HFF-Myc (cell line): ENCODE results near the gene CRYBA2.
A peak's percentile ranks its signal among the peaks of the same experiment; 100 is the strongest.

Source experiments
- DNase-seq: peaks from one replicate; pipeline ENCODE4 v3.0.0-alpha.2; 2011; ENCODE audit warnings: low read depth; ENCODE audit errors: extremely low read depth
- H3K4me3 ChIP-seq: replicated peaks from 2 replicates; pipeline ENCODE4 v1.5.1; 2011; ENCODE audit warnings: low read depth, mild to moderate bottlenecking, control low read depth, low read length
- TF ChIP-seq, protein P1 (sequence below): IDR thresholded peaks from 2 replicates; pipeline ENCODE4 v1.5.1; 2012; ENCODE audit warnings: mild to moderate bottlenecking, low read depth, low read length, control low read depth; ENCODE audit errors: missing control alignments

CRYBA2 gene

DNA sequence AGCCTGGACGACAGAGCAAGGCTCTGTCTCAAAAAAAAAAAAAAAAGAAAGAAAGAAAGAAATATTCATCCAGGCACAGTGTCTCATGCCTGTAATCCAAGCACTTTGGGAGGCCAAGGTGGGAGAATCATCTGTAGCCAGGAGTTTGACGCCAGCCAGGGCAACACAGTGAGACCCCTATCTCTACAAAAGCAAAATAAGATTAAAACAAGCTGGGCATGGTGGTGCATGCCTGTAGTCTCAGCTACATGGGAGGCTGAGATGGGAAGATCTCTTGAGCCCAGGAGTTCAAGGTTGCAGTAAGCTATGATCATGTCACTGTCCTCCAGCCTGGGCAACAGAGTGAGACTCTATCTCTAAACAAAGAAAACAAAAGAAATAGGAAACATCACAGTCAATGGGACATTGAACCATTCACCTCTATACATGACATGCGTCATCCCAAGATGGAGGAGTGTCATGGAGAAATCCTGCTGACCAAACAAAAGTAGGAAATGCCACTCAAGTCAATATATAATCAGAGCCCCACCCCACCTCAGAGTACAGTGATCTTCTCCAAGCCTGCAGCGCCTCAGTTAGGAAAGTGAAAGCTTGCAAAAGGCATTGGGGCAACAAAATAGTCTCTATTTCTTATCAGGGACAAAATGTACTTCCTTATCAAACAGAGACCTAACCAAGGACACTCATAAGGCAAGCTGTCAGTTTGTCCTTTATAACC, 18.0 kb downstream of the CRYBA2 start:
- no peak overlapping the region for H3K4me3 ChIP-seq
- no peak for DNase-seq
- TF ChIP-seq, protein P1, sequence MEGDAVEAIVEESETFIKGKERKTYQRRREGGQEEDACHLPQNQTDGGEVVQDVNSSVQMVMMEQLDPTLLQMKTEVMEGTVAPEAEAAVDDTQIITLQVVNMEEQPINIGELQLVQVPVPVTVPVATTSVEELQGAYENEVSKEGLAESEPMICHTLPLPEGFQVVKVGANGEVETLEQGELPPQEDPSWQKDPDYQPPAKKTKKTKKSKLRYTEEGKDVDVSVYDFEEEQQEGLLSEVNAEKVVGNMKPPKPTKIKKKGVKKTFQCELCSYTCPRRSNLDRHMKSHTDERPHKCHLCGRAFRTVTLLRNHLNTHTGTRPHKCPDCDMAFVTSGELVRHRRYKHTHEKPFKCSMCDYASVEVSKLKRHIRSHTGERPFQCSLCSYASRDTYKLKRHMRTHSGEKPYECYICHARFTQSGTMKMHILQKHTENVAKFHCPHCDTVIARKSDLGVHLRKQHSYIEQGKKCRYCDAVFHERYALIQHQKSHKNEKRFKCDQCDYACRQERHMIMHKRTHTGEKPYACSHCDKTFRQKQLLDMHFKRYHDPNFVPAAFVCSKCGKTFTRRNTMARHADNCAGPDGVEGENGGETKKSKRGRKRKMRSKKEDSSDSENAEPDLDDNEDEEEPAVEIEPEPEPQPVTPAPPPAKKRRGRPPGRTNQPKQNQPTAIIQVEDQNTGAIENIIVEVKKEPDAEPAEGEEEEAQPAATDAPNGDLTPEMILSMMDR = no peak

DNA sequence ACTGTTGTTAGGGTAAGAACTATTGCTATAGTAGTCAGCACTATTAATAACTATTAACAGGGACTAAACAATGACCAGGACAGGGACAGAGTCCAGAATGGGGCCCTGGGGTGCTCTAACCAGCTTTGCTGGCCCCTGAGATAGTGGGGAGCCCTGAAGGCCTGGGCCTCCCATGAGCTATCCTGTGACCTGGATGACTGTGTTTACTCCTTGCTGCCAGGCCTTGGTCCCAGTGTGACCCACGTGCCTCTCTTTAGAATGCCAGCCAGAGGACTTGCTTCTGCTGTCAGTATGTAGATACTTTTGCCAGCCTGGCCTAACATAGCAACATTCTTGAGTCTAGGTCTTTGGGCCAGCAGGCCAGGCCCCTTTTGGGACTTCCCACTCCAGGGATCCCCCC, 22.3 kb downstream of the CRYBA2 start:
- no peak for DNase-seq
- TF ChIP-seq, protein P1 = no peak
- H3K4me3 ChIP-seq = no peak overlapping the region

DNA sequence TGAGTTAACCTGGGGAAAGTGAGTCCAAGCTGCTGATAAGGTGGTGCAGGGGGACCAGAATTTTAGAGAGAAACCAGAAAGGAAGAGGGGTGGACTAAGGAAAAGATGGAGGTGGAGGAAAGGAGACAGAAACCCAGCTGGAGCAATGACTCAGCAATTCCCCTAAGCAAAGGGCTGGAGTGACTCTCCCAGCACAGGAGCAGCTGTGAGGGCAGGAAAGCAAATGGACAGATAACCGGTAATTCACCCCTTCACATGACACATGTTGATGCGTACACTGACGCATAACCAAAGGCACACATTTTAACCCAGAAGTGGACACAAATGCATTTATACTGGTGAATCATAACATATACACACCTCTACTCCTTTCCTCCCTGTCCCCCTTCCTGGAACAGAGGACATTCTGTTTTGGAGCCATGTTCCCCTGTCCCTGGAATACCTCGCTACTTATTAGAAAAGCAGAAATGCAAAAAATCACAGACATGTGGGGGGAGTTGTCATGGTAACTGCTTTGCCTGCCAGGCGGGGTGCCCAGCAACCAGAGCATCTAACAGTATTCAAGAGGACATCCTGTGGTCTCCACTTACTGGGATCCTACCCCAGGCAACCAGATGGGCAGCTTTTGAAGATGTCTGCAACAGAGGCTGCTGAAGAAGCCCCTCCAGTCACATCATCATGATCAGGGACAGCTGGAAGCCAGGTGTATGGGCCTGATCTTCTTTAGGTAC, 29.0 kb downstream of the CRYBA2 start:
- H3K4me3 ChIP-seq = no peak overlapping the region
- DNase-seq = peak; percentile 47
- TF ChIP-seq, protein P1 = no peak

DNA sequence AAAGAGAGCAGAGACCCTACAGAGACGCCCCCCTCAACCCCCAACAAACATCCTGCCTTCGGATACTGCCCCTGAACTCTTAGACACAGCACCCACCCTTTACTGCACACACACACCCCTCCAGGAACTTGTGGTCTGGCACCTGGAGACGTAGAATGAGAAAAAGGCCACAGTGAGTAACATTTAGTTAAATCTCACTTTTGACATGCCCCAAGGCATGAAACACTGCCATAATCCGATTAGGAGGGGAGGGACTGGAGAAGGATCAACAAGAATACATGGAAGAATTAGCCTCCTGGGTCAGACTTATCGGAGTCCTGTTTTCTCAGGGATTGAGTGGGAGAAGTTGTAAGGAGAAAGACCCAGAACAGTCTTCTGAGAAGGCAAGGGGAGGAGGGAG, 29.6 kb downstream of the CRYBA2 start:
- H3K4me3 ChIP-seq = no peak overlapping the region
- TF ChIP-seq, protein P1 = no peak
- no peak for DNase-seq

DNA sequence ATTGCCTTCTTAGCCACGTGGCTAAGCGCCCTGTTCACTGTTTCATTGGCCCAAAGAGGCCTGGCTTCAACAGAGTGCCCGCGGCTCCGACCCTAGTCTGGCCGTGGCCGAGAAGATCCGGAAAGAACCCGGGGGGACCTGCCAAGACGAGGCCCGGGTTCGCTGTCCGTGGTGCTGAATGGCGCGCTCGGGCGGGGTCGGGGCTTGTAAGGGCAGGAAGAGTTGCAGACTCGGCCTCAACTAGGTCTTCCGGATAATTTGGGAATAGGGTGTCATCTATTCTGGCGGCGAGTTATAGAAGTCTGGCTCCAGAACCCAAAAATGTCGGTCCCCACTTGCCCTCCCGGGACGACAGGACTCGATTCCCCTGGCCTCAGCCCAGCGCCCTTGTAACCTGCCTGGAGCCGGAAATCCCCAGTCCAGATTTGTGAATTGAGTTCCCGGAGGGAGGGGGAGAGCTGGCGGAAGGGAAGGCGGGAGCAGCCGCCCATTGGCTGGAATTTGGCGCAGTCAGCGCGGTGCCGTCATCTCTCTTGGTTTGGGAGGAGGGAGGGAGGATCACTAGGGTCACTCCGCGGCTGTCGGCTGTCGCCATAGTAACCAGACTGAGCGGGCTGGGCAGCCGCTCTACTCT, 30.2 kb downstream of the CRYBA2 start:
- TF ChIP-seq, protein P1 = no peak
- peak overlapping the region; percentile 1; the same call in 1 of the 2 replicates for H3K4me3 ChIP-seq

DNA sequence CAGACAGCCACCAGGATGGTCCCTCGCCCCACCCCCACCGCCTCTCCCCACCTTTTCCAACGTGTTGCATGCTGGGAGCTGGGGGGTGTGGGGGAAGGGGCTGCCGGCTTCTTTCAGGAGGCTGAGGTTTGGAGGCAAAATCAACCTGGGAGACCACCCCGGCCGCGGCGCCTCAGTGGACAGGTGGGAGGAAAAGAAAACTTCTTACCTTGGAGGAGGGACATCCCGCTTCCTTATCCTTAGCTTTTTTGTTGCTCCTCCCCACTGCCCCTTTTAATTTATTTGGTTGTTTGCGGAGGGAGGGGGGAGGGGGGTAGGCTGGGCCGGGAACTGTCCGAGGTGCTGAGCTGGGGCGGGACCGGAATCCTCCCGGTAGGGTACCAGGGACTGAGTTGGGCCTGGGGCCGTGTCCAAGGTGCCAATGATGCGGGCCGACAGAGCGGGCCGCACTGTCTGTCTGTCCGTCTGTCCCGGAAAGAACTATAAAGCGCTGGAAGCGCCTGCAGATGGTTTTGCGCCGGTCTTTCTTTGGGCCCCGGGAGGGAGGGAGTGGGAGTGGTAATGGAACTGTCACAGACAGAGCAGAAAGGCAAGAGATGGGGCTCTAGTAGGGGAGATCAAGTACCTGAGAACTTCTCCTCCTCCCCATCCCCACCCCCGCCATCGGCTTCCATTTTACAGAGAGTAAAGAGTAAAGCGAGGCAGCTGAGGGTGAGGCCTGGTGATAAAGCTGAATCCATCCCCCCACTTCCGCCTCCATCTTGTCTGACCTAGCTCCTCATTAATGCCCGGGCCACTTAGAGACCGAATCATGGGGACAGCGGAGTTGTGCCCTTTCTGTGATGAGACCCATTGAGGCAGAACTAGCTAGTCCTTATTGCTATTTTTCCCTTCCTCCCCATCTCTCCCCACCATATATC, 31.3 kb downstream of the CRYBA2 start:
- TF ChIP-seq, protein P1 = no peak
- DNase-seq = no peak
- no peak overlapping the region for H3K4me3 ChIP-seq

More for the DNA sequence above, 30.2 kb downstream of the CRYBA2 start:
- peak; percentile 40 for DNase-seq
